Activated CD8-positive, alpha-beta memory T cell treated with anti-CD3 and anti-CD28 coated beads, Interleukin-2, amount 50 U/mL, for 24 hours (primary cell): ENCODE results near the gene LANCL2.
A peak's percentile ranks its signal among the peaks of the same experiment; 100 is the strongest.
"Not testable (repeated sequence)": the region's sequence is repeated elsewhere in the genome, so short reads cannot be mapped to it uniquely, and the experiment has no call there.

Source experiments
- DNase-seq: peaks from one replicate; pipeline ENCODE4 v3.0.0-alpha.2; 2020; ENCODE audit errors: extremely low read depth

The LANCL2 gene

GRCh38 chr7:55405856-55406541, 40.9 kb downstream of the LANCL2 start:
- no peak for DNase-seq

- DNase-seq: no peak
Observed at GRCh38 chr7:55409482-55410225, 44.5 kb downstream of the LANCL2 start.

DNA sequence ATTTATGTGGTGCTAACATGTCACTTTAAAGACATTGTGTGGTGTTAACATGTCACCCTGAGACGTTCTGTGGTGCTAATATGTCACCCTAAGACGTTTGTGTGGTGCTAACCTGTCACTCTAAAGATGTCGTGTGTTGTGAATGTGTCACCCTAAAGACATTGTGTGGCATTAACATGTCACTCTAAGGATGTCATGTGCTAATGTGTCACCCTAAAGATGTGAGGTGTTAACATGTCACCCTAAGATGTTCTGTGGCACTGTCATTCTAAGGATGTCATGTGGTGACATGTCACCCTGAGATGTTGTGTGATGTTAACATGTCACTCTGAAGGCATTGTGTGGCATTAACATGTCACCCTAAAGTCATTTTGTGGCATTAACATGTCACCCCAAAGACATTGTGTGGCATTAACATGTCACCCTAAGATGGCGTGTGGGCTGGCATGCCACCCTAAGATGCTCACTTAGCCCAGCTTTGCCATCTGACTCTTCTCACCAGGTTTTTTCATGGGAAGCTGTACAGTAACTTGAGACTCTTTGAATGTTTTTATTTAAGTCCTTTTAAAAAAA, 45.6 kb downstream of the LANCL2 start:
- no peak for DNase-seq

- no peak for DNase-seq
Observed at GRCh38 chr7:55411844-55412243, 46.7 kb downstream of the LANCL2 start.

GRCh38 chr7:55413442-55413841, 48.3 kb downstream of the LANCL2 start:
- no peak for DNase-seq

DNA sequence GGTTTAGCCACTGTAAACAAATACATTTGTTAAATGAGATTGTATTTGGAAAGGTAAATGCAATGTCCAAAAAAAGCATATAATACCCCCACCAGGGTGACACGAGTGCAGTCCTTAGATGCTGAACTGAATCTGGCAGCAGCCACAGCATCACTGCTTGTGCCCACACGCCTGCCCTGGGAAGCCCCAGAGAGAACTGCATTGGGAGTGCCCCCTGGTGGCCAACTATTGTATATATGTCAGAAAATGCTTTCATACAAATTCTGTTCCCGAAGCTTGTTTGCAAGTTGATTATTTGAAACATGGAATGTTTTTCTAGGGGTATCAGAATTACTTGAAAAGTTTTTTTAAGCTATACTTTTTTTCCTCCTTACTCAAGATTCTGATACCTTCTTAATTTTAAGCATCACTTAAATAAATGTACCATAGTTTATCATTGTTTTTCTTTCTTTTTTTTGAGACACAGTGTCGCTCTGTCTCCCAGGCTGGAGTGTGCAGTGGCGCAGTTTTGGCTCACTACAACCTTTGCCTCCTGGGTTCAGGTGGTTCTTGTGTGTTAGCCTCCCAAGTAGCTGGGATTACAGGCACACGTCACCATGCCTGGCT, 50.1 kb downstream of the LANCL2 start:
- peak; percentile 67 for DNase-seq

DNA sequence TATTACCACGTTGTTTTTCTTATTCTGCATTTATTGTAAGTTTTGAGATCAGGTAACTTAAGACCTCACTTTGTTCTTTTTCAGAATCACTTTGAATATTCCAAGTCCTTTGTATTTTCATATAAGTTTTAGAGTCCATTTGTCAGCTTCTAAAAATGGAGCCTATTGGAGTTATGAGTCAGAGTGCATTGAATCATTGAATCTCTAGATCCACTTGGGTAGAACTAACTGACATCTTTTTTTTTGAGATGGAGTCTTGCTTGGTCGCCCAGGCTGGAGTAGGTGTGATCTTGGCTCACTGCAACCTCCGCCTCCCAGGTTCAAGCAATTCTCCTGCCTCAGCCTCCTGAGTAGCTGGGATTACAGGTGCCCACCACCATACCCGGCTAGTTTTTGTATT, 52.3 kb downstream of the LANCL2 start:
- not testable (repeated sequence) for DNase-seq

DNA sequence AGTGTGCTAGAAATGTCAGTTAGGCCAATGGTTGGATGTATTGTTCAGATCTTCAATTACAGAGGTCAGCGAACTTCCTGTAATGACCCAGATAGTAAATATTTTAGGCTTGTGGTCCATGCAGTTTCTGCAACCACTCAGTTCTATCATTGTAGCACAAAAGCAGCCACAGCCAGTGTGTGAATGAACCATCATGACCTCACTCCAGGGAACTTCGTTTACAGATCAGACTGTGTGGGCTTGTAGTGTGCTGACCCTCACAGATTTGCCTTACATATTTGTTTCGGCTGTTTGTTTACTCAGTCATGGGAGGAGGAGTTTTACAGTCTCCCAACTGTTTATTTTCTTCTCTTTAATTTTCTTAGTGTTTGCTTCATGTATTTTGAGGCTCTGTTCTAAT, 55.4 kb downstream of the LANCL2 start:
- no peak for DNase-seq

DNA sequence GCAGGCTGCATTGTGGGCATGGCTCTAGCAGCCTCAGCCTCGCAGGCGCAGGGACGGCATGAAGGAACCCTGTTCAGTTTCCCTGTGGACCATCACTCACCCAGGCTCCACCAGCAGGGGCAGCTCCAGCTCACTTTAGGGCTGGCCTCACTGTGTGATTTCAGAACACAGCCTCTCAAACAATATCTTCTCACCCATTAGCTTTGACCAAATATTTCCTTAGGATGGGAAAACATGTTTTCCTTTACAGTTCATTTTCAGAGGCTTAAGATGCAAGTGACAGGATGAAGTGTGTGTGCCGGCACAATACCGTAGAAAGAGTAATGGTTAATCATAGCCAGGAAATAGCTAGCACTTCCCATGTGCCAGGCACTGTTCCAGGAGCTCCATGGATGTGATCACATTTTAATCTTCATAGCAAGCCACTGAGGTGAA, 58.2 kb downstream of the LANCL2 start:
- DNase-seq: no peak

DNA sequence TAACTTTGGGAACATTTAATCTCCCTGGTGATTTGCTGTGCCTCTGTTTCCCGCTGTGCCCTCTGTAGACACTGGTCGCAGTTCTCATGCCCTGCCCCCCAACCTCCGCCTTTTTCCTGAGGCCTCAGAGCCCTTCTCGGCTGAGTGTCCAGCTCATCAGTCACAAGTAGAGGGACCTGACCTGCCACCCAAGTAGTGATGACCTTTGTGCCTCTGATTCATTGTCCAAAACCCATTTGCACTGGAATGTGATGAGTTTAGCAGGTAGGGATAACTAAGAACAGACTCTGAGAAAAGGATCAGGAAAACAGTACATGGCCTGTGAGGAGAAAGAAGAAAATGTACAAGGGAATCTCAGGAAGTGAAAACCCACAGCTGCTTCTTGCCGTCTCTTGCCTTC, 58.8 kb downstream of the LANCL2 start:
- no peak for DNase-seq

DNA sequence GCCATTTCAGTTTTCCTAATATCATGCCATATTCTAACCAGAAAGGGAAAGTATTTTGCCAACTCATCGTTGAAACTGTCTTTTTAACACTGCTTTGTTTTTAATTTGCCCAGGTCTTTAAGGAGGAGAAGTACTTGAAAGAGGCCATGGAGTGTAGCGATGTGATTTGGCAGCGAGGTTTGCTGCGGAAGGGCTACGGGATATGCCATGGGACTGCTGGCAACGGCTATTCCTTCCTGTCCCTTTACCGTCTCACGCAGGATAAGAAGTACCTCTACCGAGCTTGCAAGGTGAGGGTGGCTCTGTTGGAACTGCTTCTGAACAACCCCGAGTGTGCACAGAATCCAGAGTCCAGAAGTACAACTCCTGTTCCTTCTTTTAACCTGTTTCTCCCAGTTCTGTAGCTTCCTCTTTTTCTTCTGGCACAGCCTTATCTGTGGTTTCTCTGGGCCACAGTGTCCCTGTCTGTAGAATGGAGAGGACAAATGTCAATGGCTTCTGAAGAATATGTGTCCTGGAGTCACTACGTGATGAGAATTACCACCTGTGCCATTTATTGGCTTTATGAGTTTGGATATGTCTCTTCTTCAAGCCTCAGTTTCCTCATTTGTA, 60.1 kb downstream of the LANCL2 start:
- DNase-seq: no peak

DNA sequence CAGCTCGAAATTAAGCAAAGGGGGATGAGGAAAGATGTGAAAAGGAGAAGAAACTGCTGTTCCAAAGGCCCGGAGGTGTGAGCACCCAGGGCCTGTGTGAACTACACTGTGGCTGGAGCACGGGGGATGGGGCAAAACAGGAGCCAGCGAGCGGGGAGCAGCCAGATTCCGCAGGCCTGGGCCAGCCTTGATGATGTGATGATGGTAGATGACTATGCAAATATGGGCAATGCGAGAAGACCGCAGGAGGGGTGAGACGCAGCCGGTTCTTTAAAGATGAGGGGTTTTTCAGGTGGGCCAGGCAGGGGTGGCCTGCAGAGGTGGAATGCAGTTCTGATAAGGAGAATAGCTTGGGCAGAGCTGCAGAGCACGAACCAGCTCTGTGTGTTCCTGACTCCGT, 61.5 kb downstream of the LANCL2 start:
- no peak for DNase-seq

DNA sequence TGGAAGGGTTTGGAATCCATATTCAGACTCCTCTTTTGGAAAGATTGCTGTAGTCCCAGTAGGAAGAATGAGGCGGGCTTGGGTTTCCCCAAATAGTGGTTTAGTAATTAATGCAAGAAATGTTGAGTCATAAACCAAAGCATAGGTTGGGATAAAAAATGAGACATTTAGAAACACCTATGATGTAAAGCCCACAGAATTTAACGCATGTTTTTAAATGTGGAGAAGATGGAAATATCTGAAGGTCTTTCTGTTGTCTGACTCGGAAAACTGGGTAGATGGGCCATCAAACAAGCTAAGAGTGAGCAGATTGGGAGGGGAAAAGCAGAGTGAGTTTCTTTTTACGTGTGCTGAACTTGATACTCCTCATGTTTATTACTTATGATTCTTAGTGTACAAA, 62.2 kb downstream of the LANCL2 start:
- no peak for DNase-seq

DNA sequence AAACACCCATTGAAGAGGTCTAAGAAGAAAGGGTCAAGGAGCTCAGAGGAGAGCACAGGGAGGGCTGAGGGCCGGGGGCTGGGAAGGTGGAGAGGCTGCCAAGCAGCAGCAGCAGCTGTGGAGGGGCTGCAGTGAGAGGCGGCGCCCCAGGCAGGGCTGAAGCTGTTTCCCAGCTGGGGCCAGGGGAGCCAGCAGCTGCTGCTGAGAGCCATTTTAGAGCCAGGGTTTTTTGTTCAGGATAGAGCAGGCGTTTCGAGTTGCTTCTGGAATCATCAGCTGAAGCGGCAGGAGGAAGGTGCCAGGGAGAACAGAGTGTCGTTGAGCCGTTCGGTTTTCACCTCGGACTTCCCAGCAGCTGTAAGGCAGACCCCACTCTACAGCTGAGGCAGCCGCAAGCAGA, 62.7 kb downstream of the LANCL2 start:
- DNase-seq: no peak

DNA sequence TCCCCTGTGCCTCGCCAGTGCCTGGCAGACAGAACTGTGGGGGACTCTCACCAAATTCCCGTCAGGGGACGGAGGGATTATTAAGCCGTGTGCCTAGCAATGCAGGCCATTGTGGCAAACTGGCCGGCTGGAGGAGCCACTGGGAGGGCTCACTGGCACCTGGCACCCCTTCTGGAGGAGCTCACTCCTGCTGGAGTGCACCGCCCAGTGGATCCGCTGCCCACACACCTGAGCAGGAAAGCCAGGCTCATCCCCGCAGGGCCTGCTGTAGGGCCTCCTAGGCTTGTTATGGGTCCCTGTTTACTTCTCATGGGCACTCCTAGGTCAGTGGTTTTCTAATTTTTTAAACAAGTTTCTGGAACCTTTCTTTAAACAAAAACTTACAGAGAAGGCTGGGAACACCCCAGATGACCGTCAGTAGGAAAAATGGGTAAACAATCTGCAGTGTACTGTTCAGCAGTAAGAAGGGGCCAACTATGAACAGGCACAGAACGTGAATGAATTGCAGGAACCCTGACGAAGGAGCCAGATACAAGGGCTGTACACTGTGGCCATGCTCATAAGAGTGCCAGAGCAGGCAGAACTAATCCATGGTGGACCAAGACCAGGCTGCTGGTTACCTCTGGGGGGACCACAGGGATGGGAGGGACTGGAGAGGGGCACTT, 64.8 kb downstream of the LANCL2 start:
- DNase-seq: no peak

DNA sequence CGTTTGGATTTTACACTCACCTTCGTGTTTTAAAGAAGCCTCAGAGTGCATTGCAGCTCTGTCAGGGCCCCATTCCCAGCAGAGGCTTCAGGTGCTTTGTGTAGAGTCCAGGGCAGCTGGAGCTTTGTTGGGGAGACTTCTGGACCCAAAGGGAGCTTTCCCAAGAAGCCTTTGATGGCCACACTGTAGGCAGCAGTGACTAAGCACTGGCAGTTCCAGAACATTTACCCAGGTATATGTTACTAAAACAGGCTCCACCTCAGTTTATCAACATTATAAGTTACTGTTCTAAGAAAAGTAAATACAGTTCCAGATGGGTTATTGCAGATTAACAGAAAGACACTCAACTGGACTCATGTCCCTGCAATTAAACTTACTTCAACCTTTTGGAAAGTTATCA, 66.8 kb downstream of the LANCL2 start:
- no peak for DNase-seq

DNA sequence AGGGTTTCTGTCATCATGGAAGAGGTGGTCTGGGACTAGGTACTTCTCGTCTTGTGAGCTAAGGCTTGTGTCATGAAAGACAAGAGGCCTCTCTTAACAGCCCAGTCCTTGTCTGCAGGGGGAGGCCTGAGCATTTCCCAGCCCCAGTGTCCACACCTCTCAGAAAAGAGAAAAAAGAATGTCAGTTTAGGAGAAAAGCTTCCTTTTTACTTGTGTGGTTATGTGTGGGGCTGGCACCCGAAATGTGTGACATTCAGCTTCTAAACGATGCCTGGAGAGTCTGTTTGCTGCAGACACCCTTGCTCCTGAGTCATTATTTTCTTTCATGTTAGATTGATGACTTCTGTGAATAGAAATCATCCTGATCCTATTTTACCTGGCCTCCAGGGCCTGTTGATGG, 67.4 kb downstream of the LANCL2 start:
- DNase-seq: no peak

DNA sequence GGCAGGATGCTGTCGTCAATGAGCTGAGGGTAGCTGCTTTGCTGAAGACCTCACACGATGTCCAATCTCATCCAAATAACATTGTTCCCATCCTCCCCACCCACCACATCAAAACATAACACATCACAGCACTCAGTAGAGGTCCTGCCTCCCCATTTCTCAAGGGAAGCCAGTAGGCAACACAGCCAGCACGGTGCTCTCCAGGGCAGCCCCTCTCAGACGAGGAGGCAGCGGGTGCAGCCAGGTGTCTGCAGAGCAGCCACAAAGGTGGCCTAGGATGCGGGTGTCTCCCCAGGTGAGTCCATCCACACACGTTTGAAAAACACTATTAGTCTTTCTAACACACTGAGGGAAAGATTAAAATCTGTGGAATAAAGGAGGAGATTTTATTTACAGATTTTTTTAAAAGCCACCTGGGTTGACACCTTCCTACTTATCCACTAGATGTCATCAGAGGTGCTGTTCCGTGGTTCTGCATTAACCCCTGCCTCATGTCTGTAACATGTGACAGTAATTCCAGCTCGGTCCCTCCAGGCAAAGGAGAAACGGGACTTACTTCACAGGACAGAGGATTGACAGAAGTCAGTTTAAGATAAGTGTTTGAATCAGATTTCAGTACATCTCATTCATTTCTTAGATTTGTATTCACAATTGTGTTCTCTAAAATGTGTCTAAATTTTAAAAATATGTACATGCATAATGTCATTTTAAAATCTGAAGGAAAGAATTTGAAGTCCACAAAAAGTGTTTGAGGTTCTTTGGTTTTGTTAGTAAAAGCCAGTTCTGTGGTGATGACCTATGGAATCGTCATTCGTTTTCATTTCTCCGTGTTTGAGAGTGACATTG, 68.0 kb downstream of the LANCL2 start:
- no peak for DNase-seq

GRCh38 chr7:55435466-55435865, 70.3 kb downstream of the LANCL2 start:
- no peak for DNase-seq

GRCh38 chr7:55436457-55436856, 71.3 kb downstream of the LANCL2 start:
- DNase-seq: no peak

- DNase-seq: no peak
Observed at GRCh38 chr7:55437375-55437774, 72.2 kb downstream of the LANCL2 start.
